Neuronal stem cell (in vitro differentiated cells): ENCODE results near the gene AGL.

ENCODE experiments used
- DNase-seq: peaks from one replicate; pipeline ENCODE4 v3.0.0-alpha.2; 2013; ENCODE audit warnings: low spot score
- H2AFZ ChIP-seq: one replicate; pipeline ENCODE4 v1.6.1; 2013; ENCODE audit warnings: mild to moderate bottlenecking, low read length, inconsistent platforms
- H2AK5ac ChIP-seq: 2 replicates; pipeline ENCODE4 v1.6.1; 2013; ENCODE audit warnings: low read depth, mild to moderate bottlenecking, inconsistent platforms, low read length, moderate library complexity, mixed read lengths
- H2BK120ac ChIP-seq: 2 replicates; pipeline ENCODE4 v1.6.1; 2013; ENCODE audit warnings: low read depth, mild to moderate bottlenecking, inconsistent platforms, low read length, moderate library complexity, mixed read lengths
- H2BK12ac ChIP-seq: one replicate; pipeline ENCODE4 v1.6.1; 2013; ENCODE audit warnings: low read length, inconsistent platforms
- H2BK15ac ChIP-seq: 2 replicates; pipeline ENCODE4 v1.6.1; 2013; ENCODE audit warnings: mild to moderate bottlenecking, low read length, inconsistent platforms, mixed read lengths
- H2BK5ac ChIP-seq: one replicate; pipeline ENCODE4 v1.6.1; 2013; ENCODE audit warnings: inconsistent platforms, mild to moderate bottlenecking, low read length, moderate library complexity
- H3K14ac ChIP-seq: one replicate; pipeline ENCODE4 v1.6.1; 2013; ENCODE audit warnings: low read length, inconsistent platforms
- H3K18ac ChIP-seq: 2 replicates; pipeline ENCODE4 v1.6.1; 2013; ENCODE audit warnings: low read length, inconsistent platforms
- H3K23ac ChIP-seq: 2 replicates; pipeline ENCODE4 v1.6.1; 2013; ENCODE audit warnings: low read depth, mild to moderate bottlenecking, mixed read lengths, low read length, inconsistent platforms; ENCODE audit not compliant: poor library complexity
- H3K27ac ChIP-seq: replicated peaks from 3 replicates; pipeline ENCODE4 v1.5.1; 2013; ENCODE audit warnings: low read length, inconsistent platforms
- H3K27me3 ChIP-seq, 3 experiments: 2 replicates each; pipeline ENCODE4 v1.6.1; 2013; ENCODE audit warnings: low read length in 3 of 3, mild to moderate bottlenecking in 2 of 3, inconsistent platforms in 1 of 3, low read depth in 1 of 3, mixed read lengths in 1 of 3, moderate library complexity in 1 of 3; ENCODE audit not compliant: control insufficient read depth in 3 of 3, insufficient read depth in 3 of 3
- H3K36me3 ChIP-seq, 2 donors: replicated peaks in 1 of 2; 2 replicates each; pipeline ENCODE4 v1.6.1; 2013; ENCODE audit warnings: low read length in 2 of 2; ENCODE audit not compliant: control insufficient read depth in 2 of 2, insufficient read depth in 2 of 2
- H3K4ac ChIP-seq: 2 replicates; pipeline ENCODE4 v1.6.1; 2013; ENCODE audit warnings: inconsistent platforms, mild to moderate bottlenecking, low read length, moderate library complexity
- H3K4me1 ChIP-seq, 2 donors: 1 replicate in 1 of 2; 2 replicates in 1 of 2; pipeline ENCODE4 v1.6.1; 2013; ENCODE audit warnings: low read length in 2 of 2, low read depth in 1 of 2; ENCODE audit not compliant: control insufficient read depth in 2 of 2, insufficient read depth in 1 of 2
- H3K4me2 ChIP-seq: one replicate; pipeline ENCODE4 v1.6.1; 2013; ENCODE audit warnings: mild to moderate bottlenecking, low read length, inconsistent platforms; ENCODE audit not compliant: insufficient read depth, poor library complexity, severe bottlenecking
- H3K4me3 ChIP-seq, 2 donors: 2 replicates each; pipeline ENCODE4 v1.5.1; 2013; ENCODE audit warnings: low read length in 2 of 2, mild to moderate bottlenecking in 2 of 2, inconsistent platforms in 1 of 2, moderate library complexity in 1 of 2
- H3K79me1 ChIP-seq: one replicate; pipeline ENCODE4 v1.6.1; 2013; ENCODE audit warnings: low read depth, mild to moderate bottlenecking, inconsistent platforms, low read length, moderate library complexity
- H3K9ac ChIP-seq: one replicate; pipeline ENCODE4 v1.6.1; 2013; ENCODE audit warnings: mild to moderate bottlenecking, low read depth, low read length, inconsistent platforms; ENCODE audit not compliant: poor library complexity
- H3K9me3 ChIP-seq, 2 donors: replicated peaks in 1 of 2; 2 replicates each; pipeline versions ENCODE3 to v1.6.1; 2013; ENCODE audit warnings: low read length in 2 of 2, mild to moderate bottlenecking in 2 of 2, inconsistent platforms in 1 of 2, low read depth in 1 of 2, mixed read lengths in 1 of 2, moderate library complexity in 1 of 2; ENCODE audit not compliant: control insufficient read depth in 2 of 2, insufficient read depth in 1 of 2
- H4K8ac ChIP-seq: one replicate; pipeline ENCODE4 v1.6.1; 2013; ENCODE audit warnings: low read depth, mild to moderate bottlenecking, inconsistent platforms, low read length, moderate library complexity
- H4K91ac ChIP-seq: one replicate; pipeline ENCODE4 v1.6.1; 2013; ENCODE audit warnings: low read length, low read depth, mild to moderate bottlenecking, inconsistent platforms; ENCODE audit not compliant: poor library complexity
- WGBS, 2 donors: extraction: QIAGEN DNeasy Blood & Tissue Kit; methylation state at CpG; one replicate each; pipeline ENCODE4 v1.1.7; 2013; ENCODE audit warnings: missing lambda C conversion rate in 2 of 2, mixed read lengths in 1 of 2; ENCODE audit not compliant: insufficient read length in 2 of 2, insufficient replicate concordance in 1 of 2; ENCODE audit errors: extremely low coverage in 2 of 2; 5-methylcytosine and 5-hydroxymethylcytosine counted together

AGL gene

DNA sequence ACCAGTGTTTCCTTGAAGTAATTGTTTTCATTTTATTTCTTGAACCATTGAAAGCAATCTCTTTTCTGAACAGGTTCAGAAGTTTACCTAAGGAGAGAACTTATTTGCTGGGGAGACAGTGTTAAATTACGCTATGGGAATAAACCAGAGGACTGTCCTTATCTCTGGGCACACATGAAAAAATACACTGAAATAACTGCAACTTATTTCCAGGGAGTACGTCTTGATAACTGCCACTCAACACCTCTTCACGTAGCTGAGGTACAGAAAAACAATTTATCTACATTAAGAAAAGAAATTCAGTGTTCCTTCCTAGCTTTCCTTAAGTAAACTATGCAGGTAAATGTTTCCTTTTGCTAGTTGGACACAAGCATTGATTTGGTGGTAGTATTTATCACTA, 27.4 kb downstream of the AGL start:
- no CpG with 5 or more reads among the region's 3 CpGs for WGBS, 2 donors
- no peak for DNase-seq
- no peak overlapping the region for H3K4me3 ChIP-seq
- no peak overlapping the region for H3K4ac ChIP-seq
- H3K27ac ChIP-seq = no peak overlapping the region
- H3K9me3 ChIP-seq = no peaks in the 10 kb centered on the region
- no peak overlapping the region for H3K23ac ChIP-seq
- H3K14ac ChIP-seq = no peak overlapping the region
- no peak overlapping the region for H2BK12ac ChIP-seq
- no peak overlapping the region for H3K9ac ChIP-seq
- H2BK5ac ChIP-seq = no peak overlapping the region
- H3K27me3 ChIP-seq = no peaks in the 10 kb centered on the region
- no peak overlapping the region for H4K8ac ChIP-seq
- H3K36me3 ChIP-seq = peaks cover 0 to 36% of the 10 kb centered on the region in 2 donors
- no peaks in the 10 kb centered on the region for H3K79me1 ChIP-seq
- no peak overlapping the region for H3K4me2 ChIP-seq
- H3K18ac ChIP-seq = no peak overlapping the region
- no peak overlapping the region for H2BK15ac ChIP-seq
- no peaks in the 10 kb centered on the region for H3K4me1 ChIP-seq
- no peak overlapping the region for H2AK5ac ChIP-seq
- no peak overlapping the region for H4K91ac ChIP-seq
- no peak overlapping the region for H2BK120ac ChIP-seq
- H2AFZ ChIP-seq = no peak overlapping the region

DNA sequence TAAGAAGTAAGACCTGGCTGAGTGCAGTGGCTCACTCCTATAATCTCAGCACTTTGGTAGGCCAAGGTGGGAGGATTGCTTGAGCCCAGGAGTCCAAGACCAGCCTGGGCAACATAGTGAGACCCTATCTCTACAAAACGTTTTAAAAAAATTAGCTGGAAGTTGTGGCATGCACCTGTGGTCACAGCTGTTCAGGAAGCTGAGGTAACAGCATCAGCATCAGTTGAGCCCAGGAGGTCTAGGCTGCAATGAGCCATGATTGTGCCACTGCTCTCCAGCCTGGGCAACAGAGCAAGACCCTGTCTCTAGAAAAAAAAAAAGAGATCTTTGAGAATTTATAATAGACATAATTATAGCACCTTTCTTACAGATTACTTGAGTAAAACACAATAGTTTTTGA, 36.0 kb downstream of the AGL start:
- H2BK120ac ChIP-seq = no peak overlapping the region
- no peak overlapping the region for H3K4ac ChIP-seq
- no peak overlapping the region for H4K91ac ChIP-seq
- no peak overlapping the region for H2BK5ac ChIP-seq
- no CpG with 5 or more reads among the region's 1 CpG for WGBS, 2 donors
- no peak overlapping the region for H3K9ac ChIP-seq
- H3K9me3 ChIP-seq = no peaks in the 10 kb centered on the region
- H3K27me3 ChIP-seq = no peaks in the 10 kb centered on the region
- DNase-seq = no peak
- no peak overlapping the region for H2AFZ ChIP-seq
- no peaks in the 10 kb centered on the region for H3K4me1 ChIP-seq
- no peak overlapping the region for H3K14ac ChIP-seq
- H3K23ac ChIP-seq = no peak overlapping the region
- no peak overlapping the region for H2AK5ac ChIP-seq
- no peak overlapping the region for H3K27ac ChIP-seq
- H3K36me3 ChIP-seq = peaks cover 6 to 56% of the 10 kb centered on the region in 2 donors
- no peak overlapping the region for H4K8ac ChIP-seq
- no peaks in the 10 kb centered on the region for H3K79me1 ChIP-seq
- H3K18ac ChIP-seq = no peak overlapping the region
- H2BK12ac ChIP-seq = no peak overlapping the region
- H3K4me3 ChIP-seq = no peak overlapping the region
- H3K4me2 ChIP-seq = no peak overlapping the region
- H2BK15ac ChIP-seq = no peak overlapping the region

DNA sequence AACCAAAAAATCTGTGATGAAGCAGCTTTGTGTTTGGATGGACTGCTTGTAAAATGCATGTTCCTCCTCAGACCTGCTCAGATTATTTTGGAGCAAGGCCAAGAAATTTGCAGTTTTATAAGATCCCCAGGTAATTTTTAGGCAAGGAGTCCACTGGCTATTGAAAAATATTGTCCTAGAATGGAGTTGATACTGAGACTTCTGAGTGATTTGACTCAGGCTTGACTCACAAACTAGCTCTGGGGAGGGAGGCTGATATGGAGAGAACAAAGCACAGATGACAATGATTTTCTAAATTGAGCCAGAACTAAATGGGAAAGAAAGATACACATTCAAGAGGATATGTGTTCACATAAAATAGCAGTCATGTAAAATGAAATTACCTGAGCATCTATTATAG, 36.7 kb downstream of the AGL start:
- no peaks in the 10 kb centered on the region for H3K4me1 ChIP-seq
- no peaks in the 10 kb centered on the region for H3K27me3 ChIP-seq
- no peak overlapping the region for H2BK120ac ChIP-seq
- DNase-seq = no peak
- H2AFZ ChIP-seq = no peak overlapping the region
- no peak overlapping the region for H2AK5ac ChIP-seq
- H3K18ac ChIP-seq = no peak overlapping the region
- no peak overlapping the region for H3K23ac ChIP-seq
- H3K27ac ChIP-seq = no peak overlapping the region
- H3K9me3 ChIP-seq = no peaks in the 10 kb centered on the region
- H3K14ac ChIP-seq = no peak overlapping the region
- no peak overlapping the region for H4K8ac ChIP-seq
- H3K4me3 ChIP-seq = no peak overlapping the region
- H3K36me3 ChIP-seq = peaks cover 6 to 56% of the 10 kb centered on the region in 2 donors
- no peak overlapping the region for H2BK12ac ChIP-seq
- no peak overlapping the region for H3K4me2 ChIP-seq
- no peak overlapping the region for H3K4ac ChIP-seq
- no peaks in the 10 kb centered on the region for H3K79me1 ChIP-seq
- no peak overlapping the region for H2BK5ac ChIP-seq
- no peak overlapping the region for H4K91ac ChIP-seq
- H3K9ac ChIP-seq = no peak overlapping the region
- no peak overlapping the region for H2BK15ac ChIP-seq

DNA sequence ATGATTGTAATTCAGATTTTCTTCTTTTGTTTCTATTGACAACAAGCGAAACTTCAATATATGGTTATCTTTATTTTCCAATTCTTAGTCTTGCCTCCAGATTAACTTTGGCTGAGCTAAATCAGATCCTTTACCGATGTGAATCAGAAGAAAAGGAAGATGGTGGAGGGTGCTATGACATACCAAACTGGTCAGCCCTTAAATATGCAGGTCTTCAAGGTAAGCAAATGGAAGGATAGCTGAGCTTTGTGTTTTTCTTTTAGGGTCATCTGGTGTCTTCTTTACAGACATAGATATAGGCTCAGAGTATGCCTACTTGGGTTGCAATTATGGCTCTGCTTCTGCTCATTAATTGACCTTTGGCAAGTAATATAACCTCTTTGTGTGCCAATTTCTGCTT, 37.7 kb downstream of the AGL start:
- Histone ChIP-seq H3K14ac (no peak overlapping the region), H3K27me3 (no peaks in the 10 kb centered on the region), H2AK5ac (no peak overlapping the region), H3K4me3 (no peak overlapping the region), H3K18ac (no peak overlapping the region), H3K23ac (no peak overlapping the region), H2AFZ (no peak overlapping the region), H3K4ac (no peak overlapping the region), H3K27ac (no peak overlapping the region), H4K8ac (no peak overlapping the region), H3K36me3 (peaks cover 6 to 56% of the 10 kb centered on the region in 2 donors), H2BK12ac (no peak overlapping the region), H4K91ac (no peak overlapping the region), H2BK15ac (no peak overlapping the region), H3K9me3 (no peaks in the 10 kb centered on the region), H3K4me1 (no peaks in the 10 kb centered on the region), H3K4me2 (no peak overlapping the region), H3K9ac (no peak overlapping the region), H2BK120ac (no peak overlapping the region), H3K79me1 (no peaks in the 10 kb centered on the region), H2BK5ac (no peak overlapping the region)
- DNase-seq = no peak
- WGBS, 2 donors = no CpG with 5 or more reads among the region's 2 CpGs
